Measurements from ENCODE around the gene PTPRN2.

- TF ChIP-seq CTCF (conservative IDR thresholded peaks at IDR 0.05 in 1 of 2, IDR thresholded peaks at IDR 0.05 in 1 of 2; ENCODE audit: low read depth in 1 of 2, low read length in 2 of 2) (no peak), EZH2 (IDR thresholded peaks at IDR 0.05; ENCODE audit: low read length, missing control alignments) (no peak)
Observed at GRCh38 chr7:158548726-158549125, 38.9 kb downstream of the PTPRN2 start.

Data from fibroblast of lung (primary cell).